KOPT-K1 (cell line): ENCODE results near the gene VWCE.
A peak's percentile ranks its signal among the peaks of the same experiment; 100 is the strongest.

Experiments
- H3K27ac ChIP-seq: fragments of 200-600 bp; sonication (generic); 2 replicates; pipeline ENCODE4 v1.5.1; 2016; ENCODE audit warnings: antibody characterized with exemption, mild to moderate bottlenecking, low read depth, low read length; ENCODE audit not compliant: poor library complexity, severe bottlenecking
- H3K36me3 ChIP-seq: fragments of 200-600 bp; sonication (generic); 2 replicates; pipeline ENCODE4 v1.5.1; 2017; ENCODE audit warnings: antibody characterized with exemption, mild to moderate bottlenecking, low read length, moderate library complexity; ENCODE audit not compliant: insufficient read depth
- H3K9me3 ChIP-seq: fragments of 200-600 bp; sonication (generic); 2 replicates; pipeline ENCODE4 v1.5.1; 2017; ENCODE audit warnings: antibody characterized with exemption, low read length, mild to moderate bottlenecking; ENCODE audit not compliant: insufficient read depth, poor library complexity, severe bottlenecking

The VWCE gene

GRCh38 chr11:61294717-61295595 is at the start of gene VWCE:
TSS of gene VWCE (minus strand) at chr11:61295316. CDS start at chr11:61295037, 279 bp downstream.
- Histone ChIP-seq H3K9me3 (no peaks in the 10 kb centered on the region), H3K27ac (peak within 1 kb of the TSS; percentile 50), H3K36me3 (peaks cover 29% of the 10 kb centered on the region)

GRCh38 chr11:61343792-61344745 is 49.0 kb upstream of the VWCE start:
- no peaks in the 10 kb centered on the region for H3K9me3 ChIP-seq
- peaks cover 20% of the 10 kb centered on the region; the same call in 1 of the 2 replicates for H3K36me3 ChIP-seq
- H3K27ac ChIP-seq: no peak overlapping the region

- H3K9me3 ChIP-seq: no peaks in the 10 kb centered on the region
- peaks cover 4% of the 10 kb centered on the region; the same call in 1 of the 2 replicates for H3K36me3 ChIP-seq
- no peak overlapping the region for H3K27ac ChIP-seq
These were observed 47.2 kb upstream of the VWCE start for GRCh38 chr11:61342207-61342803.

GRCh38 chr11:61341706-61342105 is 46.6 kb upstream of the VWCE start:
- Histone ChIP-seq H3K36me3 (peaks cover 4% of the 10 kb centered on the region; the same call in 1 of the 2 replicates), H3K9me3 (no peaks in the 10 kb centered on the region), H3K27ac (no peak overlapping the region)

GRCh38 chr11:61340979-61341378 is 45.9 kb upstream of the VWCE start:
- no peaks in the 10 kb centered on the region for H3K9me3 ChIP-seq
- H3K27ac ChIP-seq: no peak overlapping the region
- peaks cover 4% of the 10 kb centered on the region; the same call in 1 of the 2 replicates for H3K36me3 ChIP-seq

- Histone ChIP-seq H3K9me3 (no peaks in the 10 kb centered on the region), H3K27ac (no peak overlapping the region), H3K36me3 (peaks cover 4% of the 10 kb centered on the region; the same call in 1 of the 2 replicates)
These were observed 44.4 kb upstream of the VWCE start for GRCh38 chr11:61339490-61339878.

GRCh38 chr11:61338783-61339489 is 43.8 kb upstream of the VWCE start:
- no peak overlapping the region for H3K27ac ChIP-seq
- H3K9me3 ChIP-seq: no peaks in the 10 kb centered on the region
- H3K36me3 ChIP-seq: peaks cover 4% of the 10 kb centered on the region; the same call in 1 of the 2 replicates

- H3K36me3 ChIP-seq: peaks cover 4% of the 10 kb centered on the region; the same call in 1 of the 2 replicates
- no peaks in the 10 kb centered on the region for H3K9me3 ChIP-seq
- H3K27ac ChIP-seq: no peak overlapping the region
These were observed 42.8 kb upstream of the VWCE start for GRCh38 chr11:61337706-61338470.

GRCh38 chr11:61336171-61336935 is 41.2 kb upstream of the VWCE start:
- Histone ChIP-seq H3K27ac (peak overlapping the region; percentile 84), H3K36me3 (peaks cover 2% of the 10 kb centered on the region), H3K9me3 (no peaks in the 10 kb centered on the region)

GRCh38 chr11:61335355-61335710 is 40.2 kb upstream of the VWCE start:
- Histone ChIP-seq H3K9me3 (no peaks in the 10 kb centered on the region), H3K27ac (peak overlapping the region; percentile 84), H3K36me3 (peaks cover 12% of the 10 kb centered on the region)

GRCh38 chr11:61334434-61335354 is 39.6 kb upstream of the VWCE start:
- H3K27ac ChIP-seq: peak overlapping the region; percentile 84
- peaks cover 18% of the 10 kb centered on the region for H3K36me3 ChIP-seq
- no peaks in the 10 kb centered on the region for H3K9me3 ChIP-seq
